NCI-H2227 (cell line): Measurements from ENCODE around the gene CNNM3.
A peak's percentile ranks its signal among the peaks of the same experiment; 100 is the strongest.

Source experiments
- DNase-seq: peaks from one replicate; lab custom pipeline; 2025; ENCODE audit not compliant: unreplicated experiment; lab: John Stamatoyannopoulos, UW

CNNM3 gene

DNA sequence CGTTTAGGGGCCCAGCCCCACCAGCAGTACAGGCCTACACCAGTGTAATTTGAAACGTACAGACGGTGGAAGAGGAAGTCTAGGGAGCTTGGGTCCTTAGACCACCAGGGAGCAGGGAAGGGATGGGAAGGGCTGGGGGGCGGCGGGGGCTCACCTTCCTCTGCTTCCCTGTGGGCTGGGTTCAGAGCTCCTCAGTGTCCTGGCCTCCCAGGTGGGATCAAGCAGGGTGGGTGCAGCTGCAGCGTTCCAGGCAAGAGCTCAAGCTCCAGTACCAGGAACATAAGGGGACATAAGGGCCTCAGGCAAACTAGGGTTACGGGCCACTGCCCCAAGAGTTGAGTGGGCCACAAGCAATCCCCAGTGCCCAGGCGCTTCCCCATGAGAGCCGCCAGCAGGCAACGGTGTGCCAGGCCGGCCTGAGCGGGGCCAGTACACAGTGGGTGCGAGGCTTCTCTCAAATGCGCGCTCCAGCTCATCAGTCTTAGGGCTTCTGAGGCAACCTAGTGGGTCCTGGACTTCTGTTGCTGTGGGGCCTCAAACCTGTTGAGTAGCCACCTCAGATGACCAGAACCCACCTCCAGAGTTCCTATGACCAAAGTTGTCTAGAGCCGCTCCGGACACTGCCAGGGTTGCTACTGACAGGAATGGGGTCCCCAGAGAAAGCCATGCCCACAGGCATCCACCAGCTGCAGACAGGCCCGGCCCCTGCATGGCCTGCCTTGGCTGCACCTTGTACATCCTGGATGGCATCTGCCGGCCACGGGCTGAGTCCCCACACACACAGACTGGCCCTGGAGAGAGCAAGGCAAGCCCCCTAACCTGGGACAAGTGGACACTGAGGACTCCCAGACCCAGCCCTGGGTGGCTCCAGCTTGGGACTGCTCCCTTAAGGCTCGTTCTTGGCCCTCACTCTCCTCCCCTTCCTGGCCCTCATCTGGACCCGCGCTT is 22.6 kb downstream of the CNNM3 start:
- no peak for DNase-seq

DNA sequence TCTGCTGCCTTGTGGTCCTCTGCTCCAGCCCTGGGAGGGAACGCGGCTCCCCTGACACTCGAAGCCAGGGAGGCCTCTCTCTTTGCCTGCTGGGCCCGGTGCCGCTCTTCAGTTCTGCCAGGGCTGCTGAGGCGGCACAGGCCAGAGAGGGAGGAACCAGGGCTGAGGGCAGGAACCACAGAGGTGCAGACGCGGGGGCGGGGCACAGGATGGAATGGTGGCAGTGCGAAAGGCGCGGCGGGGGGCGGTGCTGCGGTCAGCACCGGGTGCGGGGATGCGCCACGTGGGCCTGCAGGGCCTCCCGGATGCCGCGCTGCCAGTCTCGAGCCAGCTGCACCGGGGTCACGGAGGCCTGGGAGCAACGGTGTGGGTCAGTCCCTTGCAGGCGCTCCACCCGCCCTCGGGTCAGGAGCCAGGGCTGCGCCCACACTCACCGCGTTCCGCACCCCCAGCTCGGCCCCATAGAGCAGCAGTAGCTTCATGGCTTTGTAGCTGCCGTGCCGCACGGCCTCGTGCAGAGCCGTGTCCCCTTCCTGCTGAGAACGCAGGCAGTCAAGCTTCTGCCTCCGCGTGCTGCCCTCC is 23.3 kb downstream of the CNNM3 start:
- no peak for DNase-seq

DNA sequence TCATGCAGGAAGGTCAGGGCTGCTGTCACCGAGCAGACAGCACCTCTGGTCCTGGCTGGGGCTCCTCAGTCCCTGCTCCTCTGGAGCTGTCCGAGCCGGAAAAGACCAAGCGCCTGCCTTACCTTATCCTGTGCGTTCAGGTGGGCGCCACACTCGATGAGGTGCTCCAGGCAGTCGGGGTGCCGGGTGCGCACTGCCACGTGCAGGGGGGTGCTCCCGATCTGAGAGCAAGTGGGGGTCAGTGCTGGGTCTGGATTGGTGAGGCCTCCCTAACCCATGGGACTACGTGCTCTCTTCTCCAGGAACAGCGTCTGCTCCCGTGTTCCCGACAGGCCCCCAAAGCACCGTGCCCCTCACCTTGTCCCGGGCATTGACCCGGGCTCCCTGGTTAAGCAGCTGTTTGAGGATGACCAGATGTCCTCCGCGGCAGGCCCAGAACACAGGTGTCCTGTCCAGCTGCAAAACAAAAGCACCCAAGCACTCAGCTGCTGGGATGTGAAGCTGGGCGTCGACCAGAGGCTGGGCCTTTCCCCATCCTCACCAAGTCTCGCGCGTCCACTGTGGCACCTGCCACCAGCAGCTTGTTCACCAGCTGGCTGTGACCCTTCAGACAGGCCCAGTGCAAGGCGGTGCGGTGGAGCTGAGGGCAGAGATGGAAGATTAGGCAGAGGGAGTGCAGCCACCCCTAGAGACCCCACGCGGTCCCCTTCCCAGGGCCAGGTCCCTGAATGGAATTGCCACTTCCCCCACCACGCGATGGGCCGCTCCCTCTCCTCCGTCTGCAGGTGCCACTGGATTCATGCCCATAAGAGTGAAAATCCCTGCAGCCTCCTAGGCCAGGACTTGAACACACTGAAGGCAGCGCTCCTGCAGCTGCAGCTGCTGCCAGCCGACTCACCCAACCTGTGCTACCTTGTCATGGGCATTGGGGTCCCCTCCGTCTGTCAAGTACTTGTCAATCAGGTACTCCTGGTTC is 24.1 kb downstream of the CNNM3 start:
- no peak for DNase-seq

DNA sequence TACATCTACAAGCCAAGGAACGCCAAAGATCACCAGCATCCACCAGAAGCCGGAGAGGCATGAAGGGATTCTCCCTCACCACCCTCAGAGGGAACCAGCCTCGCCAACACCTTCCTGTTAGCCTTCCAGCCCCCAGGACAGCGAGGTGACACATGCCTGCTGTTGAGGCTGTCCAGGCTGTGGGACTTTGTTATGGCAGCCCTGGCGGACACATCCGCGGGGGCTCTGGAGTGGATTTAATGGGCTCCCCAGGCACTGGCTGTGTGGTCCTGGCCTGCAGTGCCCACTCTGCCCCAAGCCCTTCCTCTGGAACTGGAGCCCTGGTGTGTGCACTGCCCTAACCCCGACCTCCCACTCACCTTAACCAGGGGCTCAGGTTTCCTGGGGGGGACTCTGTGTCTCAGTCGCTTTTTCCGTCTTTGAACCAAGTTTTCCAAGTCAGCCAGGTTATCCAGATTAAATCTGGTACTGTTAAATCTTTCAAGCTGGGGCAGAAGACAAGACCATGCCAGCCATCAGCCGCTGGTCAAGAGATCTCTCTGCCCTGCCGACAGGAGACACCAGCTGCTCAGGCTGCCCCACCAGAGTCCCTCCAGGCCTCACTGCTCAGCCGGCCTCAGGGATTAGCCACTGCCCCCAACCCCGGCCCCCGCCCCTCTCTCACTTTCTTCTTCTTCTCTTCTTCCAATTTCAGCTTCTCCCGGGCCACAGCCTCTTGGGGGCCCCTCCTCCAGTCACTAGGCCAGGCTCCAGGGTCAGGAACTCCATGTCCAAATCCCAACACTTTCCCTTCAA is 25.8 kb downstream of the CNNM3 start:
- DNase-seq: no peak

DNA sequence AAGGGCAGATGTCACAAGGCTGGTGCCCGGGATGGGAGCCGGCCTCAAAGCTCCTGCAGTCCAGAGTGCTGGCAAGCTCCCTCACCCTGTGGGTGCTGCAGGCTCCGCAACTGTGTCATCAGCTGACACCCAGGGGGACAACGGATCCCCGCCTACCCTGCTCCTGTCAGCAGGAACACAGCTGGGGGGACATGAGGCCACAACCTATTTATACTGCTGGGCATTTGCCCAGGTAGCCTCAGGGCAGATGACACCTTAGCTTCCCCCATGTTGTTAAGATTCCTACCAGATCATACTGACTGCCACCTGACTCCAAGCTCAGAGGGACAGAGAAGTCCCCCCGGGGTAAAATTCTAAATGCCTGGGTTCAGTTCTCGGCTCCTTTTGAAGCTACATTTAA is 26.5 kb downstream of the CNNM3 start:
- DNase-seq: no peak

DNA sequence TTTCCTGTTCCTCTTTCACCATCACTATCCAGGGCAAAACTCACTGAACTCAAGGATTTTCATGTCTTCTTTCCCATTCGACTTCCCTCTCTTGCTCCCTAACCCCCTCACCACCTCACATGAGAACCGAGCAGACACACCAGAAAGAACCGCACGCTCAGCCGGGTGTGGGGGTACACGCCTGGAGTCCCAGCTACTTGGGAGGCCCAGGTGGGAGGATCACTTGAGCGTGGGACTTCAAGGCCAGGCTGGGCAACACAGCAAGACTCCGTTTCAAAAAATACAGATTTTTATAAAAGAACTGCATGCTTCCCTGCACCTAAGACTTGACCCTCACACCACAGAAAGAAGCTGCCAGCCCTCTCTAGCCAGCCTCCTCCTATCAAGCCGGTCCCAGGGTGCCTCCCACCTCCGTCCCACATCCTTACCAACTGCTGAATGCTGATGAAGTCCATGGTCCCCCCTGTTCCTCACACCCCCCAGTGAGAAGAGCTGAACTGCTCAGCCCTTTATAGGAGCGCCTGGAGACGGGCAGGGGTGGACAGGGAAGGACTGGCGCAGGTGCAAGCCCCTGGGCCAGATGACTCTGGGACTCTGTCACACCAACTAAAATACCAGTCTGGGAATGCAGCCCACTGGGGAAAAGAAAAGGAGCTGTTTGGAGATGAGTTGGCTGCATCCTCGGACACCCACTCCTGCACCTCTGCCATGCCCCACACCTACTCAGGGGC is 27.6 kb downstream of the CNNM3 start, which contains the start of gene ANKRD23:
TSS of gene ANKRD23 (minus strand) at position 484 of the 731 bp plus-strand sequence. CDS start at position 455, 29 bp downstream.
- DNase-seq: no peak

DNA sequence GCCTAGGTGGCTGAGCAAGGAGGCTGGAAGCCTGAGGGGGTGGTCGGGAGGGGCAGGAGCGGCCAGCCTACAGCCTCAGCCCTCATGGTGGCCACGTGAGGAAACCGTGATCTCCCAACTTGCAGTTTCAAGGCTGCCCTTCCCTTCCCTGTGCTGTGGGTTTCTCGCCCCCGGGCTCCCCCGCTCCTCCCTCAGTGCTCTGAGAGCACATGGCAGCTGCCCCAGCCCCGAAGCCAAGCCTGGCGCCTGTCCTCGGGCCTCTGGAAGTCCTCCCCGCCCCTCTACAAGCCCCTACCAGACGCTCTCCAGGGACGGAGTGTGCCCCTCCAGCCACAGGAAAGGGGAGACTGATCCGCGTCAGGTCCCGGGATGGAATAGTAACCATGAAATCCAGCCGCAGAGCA is 28.3 kb downstream of the CNNM3 start:
- DNase-seq: no peak

DNA sequence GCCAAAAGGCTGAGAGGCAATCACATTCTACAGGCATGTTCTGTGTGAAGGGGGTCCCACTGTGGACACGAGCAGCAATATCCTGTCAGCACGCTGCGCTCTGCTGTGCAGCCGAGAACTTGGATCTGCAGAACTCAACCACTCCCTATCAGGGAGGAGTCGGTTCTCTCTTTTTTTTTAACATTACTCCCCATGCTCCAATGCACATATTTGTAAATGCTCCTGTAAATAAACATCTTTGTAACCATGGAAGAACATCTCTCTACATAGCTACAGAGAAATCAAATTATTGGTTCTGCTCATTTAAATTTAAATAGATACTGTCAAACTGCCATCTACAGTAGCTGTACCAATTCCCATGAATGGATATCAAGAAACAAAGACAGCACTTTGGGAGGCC is 30.8 kb downstream of the CNNM3 start:
- DNase-seq: no peak

DNA sequence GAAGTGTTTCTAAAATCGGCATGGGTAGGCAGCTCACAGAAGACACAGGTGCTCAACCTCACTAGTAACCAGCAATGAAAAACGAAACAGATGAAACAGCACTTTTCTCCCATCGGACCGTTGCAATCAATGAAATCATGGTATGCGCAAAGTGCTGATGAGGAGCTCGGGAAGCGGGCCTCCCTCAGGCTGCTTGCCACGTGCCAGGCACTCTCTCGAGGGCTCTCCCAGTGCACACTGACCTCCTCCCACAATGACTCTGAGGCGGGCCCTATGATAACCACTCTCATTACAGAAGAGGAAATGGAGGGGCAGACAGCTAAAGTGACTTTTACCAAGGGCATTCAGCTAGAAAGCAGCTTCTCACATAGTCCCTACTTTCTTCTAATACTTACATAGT is 31.5 kb downstream of the CNNM3 start:
- no peak for DNase-seq

DNA sequence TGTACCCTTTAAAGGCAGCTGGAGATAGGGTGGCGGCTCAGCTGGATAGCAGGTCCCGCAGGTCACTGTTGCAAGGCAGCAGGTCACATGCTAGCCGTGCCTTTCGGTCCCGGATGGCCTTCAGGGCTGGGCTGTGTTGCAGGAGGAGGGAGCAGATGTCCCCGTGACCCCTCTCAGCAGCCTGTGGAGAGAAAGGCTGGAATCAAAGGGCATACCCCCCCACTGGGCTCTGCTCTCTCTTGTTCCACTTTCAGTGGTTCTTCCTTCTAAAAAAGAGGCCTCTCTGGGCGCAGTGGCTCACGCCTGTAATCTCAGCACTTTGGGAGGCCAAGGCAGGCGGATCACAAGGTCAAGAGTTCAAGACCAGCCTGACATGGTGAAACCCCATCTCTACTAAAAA is 32.2 kb downstream of the CNNM3 start:
- DNase-seq: no peak

DNA sequence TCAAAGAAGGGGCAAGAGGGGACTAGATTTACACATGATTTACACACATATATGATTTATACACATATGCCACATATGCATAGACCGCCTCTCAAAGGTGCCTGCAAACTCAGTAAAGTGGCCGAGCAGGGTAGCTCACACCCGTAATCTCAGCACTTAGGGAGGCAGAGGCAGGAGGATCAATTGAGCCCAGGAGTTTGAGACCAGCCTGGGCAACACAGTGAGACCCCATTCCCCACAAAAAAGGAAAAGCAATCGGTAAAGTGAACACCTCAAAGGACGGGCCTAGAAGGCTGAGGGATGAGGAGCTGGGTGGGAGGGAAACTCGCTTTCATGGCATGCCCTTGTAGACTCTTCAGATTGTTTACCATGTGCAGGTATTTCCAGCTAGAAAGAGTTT is 36.6 kb downstream of the CNNM3 start:
- no peak for DNase-seq

DNA sequence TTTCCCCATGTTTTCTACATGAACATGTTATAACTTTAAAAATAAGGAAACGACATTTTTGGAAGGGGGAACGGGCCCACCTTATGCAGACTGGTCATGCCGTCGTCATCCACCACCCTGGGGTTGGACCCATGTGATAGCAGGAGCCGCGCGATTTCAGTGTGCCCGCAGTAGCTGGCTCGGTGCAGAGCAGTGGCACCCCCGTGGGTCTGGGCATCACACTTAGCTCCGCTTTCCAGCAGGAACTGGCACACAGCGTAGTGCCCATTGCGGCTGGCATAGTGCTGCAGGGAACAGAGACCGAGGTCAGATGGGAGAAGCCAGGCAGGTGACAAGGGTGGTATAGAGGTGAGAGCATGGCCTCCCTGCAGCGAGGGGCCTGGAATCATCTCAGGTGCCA is 37.3 kb downstream of the CNNM3 start:
- no peak for DNase-seq

DNA sequence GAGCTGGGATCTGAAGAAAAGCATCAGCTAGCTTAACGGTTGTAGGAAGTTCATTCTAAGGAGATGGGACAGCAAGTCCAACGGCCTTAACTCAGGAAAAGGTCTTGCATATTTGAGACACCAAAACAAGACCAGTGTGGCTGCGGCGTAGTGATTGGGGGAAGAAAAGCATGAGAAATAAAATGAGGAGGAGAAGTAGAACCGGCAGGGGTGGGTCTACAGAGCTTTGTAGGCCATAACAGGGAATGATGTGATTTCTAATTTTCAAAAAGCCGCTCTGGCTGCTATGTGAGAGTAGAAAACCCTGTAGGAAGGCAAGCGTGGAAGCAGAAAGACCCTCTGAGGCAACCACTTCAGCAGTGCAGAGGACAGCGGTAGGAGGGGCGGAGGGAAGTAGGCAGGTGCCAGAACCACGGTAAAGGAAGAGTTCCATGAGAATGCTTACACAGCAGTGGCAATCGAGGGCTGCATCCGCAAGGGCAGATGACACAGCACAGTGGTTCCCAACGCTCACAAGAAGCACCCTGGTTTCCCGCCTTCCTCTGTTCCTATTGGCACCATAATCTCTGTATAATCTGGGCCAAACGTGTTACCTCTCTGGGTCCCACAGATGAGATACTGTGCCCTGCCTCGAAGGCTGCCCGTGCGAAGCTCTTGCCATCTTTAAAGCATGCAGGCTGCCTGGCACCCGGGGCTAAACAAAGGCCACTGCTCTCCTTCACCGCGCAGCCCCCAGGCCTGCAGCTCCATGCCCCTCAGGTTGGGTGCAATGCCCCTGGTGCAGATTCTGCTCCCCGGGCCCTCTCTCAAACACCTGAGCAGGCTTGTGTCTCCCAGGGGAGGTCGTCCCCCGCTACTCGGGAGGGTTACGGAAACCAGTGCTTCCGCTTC is 41.0 kb downstream of the CNNM3 start:
- DNase-seq: peak; percentile 41

DNA sequence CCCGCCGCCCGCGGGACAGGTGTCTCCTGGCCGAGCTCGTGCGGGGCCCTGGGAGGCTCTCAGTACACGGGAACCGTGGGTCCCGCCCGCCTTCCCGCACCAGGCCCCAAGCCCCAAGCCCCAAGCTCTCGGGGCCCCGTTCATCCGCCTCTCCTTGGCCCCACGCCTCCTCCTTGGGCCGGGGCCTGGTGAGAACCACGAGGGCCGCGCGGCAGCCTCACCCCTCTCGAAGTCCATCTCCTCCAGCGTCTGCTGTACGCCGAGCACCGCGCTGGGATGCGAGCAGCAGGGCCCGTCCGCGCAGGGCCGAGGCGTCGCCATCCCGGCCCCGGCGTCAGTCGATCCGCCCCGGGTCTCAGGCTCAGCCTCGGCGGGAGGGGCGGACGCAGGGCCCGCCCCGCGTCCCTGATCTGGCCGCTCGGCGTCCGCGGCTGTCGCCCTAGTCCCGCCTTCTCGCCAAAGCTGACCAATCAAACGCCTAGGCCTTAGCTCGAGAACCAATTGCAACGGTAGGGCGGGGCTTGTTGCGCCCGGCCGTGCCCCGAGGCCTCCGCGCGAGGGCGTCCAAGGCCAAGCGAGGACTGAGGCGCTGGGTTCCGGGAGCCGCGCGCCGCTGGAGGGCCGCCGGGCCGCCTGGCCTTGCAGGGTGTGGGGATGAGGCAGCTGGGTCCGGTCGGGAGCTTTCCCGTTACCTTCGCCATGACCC is 41.8 kb downstream of the CNNM3 start, which contains the start of gene ANKRD39:
TSS of gene ANKRD39 (minus strand) at position 350 of the 706 bp plus-strand sequence. CDS start at position 321, 29 bp downstream.
- DNase-seq: peak; percentile 100

DNA sequence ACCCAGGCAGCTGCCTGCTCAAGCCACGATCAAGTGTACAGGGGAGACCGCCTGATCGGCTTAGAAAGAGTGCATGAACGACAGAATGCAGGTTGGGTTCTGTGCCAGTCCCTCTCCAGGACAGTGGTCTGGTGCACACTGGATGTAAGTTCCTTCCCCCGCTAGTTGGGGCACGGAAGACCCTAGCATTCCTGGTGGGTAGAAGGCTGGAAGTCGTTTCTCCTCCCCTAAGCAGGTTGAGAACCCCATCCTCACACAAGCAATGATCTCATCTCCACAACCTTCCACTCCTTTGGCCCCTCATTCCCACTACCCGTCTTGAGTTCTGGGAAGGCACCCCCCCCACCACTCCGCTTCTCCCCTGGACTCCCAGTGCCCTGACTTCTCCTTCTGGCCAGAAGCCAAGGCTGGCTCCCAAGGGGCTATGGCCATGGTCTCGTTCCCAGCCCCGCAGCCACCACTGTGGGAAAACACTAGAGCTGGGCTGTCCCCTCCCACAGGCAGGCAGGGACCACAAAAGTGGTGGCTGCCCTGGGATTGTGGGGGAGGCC is 43.1 kb downstream of the CNNM3 start:
- peak; percentile 37 for DNase-seq

DNA sequence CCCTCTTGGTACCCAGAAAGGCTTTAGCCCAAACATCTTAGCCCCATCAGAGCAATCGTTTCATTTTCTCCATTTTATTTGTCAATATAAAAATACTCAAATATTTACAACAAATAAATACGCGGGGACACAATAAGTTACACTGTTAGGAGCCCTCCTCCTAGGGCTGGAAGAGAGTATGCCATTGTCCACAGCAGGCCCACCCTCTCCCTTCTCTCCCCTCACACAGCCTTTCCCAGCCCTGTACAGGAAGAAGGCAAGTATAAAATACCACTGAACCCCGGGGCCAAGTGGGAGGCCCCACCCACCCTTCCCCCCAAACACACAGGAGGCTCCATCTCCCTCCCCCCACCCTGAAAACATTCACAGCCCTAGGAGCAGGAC is 43.6 kb downstream of the CNNM3 start:
- DNase-seq: no peak

DNA sequence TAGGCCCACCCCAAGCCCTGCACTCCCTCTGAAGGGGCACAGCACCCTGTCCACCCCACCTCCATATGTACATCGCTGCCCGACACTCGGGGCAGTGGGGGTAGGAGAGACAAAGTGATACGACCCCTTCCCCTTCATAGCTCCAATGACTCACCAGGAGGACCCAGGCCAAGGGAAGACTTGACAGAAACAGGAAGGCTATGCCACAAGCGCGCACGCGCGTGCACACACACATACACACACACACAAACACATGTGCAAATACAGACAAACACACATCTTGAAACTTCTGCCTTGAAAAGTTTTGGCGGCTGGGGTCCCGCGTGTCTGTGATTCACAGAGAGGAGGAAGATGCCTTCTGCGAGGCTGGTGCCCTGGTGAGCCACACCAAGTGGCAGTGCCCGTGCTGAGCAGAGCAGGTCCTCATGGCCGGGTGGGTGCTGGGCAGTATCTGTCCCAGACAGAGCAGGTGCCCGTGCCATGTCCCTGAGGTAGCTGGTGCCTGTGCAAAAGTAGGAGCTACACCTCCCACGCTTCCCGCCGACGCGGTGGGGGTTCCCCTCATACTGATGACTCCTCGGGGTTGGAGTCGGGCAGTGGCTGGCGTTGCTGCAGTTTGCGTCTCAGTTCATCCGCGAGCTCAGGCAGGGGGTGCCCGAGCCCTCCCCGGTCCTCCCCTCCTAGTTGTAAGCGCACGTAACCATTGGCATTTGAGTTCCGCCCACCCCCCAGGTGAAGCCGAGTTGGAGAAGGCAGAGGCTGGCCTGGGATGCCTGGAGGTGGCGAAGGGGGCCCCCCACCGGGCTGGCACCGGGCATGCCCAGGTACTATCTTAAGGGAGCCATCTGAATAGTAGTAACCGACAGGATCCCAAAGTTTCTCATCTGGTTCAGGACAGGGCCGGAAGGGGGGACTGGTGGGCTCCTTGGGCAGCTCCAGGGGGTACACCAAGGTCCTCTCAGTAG is 44.3 kb downstream of the CNNM3 start:
- no peak for DNase-seq
